GM12865 (cell line): ENCODE measurements around the gene COX8C.

Source experiments
- DNase-seq: peaks from one replicate; pipeline ENCODE4 v3.0.0; 2010; ENCODE audit warnings: low read depth
- H3K4me3 ChIP-seq: 2 replicates; pipeline ENCODE4 v1.5.1; 2011; ENCODE audit warnings: mild to moderate bottlenecking, low read depth, low read length, control low read depth
- TF ChIP-seq, protein P1 (sequence below): IDR thresholded peaks from 2 replicates; pipeline ENCODE4 v1.5.1; 2011; ENCODE audit warnings: low read length, control low read depth, low read depth, inconsistent platforms; ENCODE audit not compliant: insufficient read depth; ENCODE audit errors: missing control alignments

Gene COX8C

GRCh38 chr14:93304771-93305170 is 42.2 kb upstream of the COX8C start:
- TF ChIP-seq, protein P1, sequence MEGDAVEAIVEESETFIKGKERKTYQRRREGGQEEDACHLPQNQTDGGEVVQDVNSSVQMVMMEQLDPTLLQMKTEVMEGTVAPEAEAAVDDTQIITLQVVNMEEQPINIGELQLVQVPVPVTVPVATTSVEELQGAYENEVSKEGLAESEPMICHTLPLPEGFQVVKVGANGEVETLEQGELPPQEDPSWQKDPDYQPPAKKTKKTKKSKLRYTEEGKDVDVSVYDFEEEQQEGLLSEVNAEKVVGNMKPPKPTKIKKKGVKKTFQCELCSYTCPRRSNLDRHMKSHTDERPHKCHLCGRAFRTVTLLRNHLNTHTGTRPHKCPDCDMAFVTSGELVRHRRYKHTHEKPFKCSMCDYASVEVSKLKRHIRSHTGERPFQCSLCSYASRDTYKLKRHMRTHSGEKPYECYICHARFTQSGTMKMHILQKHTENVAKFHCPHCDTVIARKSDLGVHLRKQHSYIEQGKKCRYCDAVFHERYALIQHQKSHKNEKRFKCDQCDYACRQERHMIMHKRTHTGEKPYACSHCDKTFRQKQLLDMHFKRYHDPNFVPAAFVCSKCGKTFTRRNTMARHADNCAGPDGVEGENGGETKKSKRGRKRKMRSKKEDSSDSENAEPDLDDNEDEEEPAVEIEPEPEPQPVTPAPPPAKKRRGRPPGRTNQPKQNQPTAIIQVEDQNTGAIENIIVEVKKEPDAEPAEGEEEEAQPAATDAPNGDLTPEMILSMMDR: no peak
- DNase-seq: no peak
- no peak overlapping the region for H3K4me3 ChIP-seq

DNA sequence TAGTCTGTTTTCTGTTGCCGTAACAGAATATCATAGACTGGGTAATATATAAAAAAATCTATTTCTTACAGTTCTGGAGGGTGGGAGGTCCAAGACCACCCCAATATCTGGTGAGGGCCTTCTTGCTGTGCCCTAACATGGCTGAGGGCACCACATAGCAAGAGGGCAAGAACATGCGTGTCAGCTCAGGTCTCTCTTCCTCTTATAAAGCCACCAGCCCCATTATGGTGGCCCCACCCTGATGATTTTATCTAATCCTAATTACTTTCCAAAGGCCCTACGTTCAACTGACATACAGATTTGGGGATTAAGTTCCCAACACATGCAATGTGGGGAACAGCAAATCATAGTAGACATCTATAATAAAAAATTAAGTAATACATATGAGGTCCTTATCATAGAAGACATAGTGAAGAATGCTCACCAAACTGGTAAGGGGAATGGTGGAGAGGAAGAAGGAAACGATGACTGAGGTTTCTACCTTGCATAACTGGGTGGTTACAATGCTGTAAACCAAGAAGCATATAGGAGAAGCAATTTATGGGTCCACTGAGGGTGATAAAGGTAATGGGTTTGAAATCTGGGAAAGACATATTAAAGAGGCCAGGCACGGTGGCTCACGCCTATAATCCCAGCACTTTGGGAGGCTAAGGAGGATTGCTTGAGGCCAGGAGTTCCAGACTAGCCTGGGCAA is 41.1 kb upstream of the COX8C start:
- no peak for DNase-seq
- TF ChIP-seq, protein P1: no peak
- no peak overlapping the region for H3K4me3 ChIP-seq

DNA sequence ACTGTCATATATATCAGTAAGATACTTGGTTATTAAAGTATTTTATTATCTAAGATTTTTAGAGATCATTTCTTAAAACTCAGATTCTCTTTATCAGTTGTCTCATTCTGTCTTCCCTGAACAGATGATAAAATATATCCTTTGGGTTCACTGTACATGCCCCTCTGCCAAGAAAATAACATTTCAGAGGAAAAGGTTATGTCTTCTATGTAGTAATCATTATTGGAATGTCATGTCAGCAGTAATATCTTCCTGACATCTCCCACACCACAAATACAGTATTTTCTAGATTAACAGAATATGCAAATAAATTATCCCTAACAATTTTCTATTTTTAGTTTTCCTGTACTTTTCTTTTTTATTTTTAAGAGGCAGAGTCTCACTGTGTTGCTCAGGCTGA is 40.2 kb upstream of the COX8C start:
- no peak for DNase-seq
- TF ChIP-seq, protein P1: no peak
- no peak overlapping the region for H3K4me3 ChIP-seq

- no peak for DNase-seq
- TF ChIP-seq, protein P1: no peak
These were observed 38.2 kb upstream of the COX8C start for GRCh38 chr14:93308686-93309345.

GRCh38 chr14:93309427-93309966 is 37.5 kb upstream of the COX8C start:
- TF ChIP-seq, protein P1: no peak
- no peak overlapping the region for H3K4me3 ChIP-seq
- DNase-seq: no peak

More at GRCh38 chr14:93308686-93309345, 38.2 kb upstream of the COX8C start:
- no peak overlapping the region for H3K4me3 ChIP-seq

DNA sequence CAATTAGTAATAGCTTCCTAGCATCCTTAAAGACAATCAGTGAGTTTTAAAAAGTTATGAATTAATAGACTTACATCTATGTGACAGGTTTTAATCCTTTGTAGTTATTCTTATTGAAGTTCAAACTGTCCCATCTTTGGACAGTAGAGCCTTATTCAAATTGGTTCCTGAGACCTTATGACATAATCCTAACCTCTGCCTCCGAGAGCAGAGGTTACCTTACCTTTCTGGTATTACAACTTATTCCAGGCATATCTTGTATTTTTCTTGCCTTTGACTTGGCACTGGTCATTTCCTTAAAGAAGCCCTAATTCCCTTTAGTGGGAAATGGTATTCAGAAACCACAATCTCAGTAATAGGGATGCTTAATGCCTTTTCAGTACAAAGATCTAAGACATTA is 35.9 kb upstream of the COX8C start:
- TF ChIP-seq, protein P1: no peak
- no peak for DNase-seq
- no peak overlapping the region for H3K4me3 ChIP-seq
